Keratinocyte (primary cell): ENCODE data around the gene MARS1. TPM values are rescaled to one million over a fixed set of nuclear protein-coding genes. Genes with fewer than 3 reads are reported as not detected.

Experiments
- DNase-seq: peaks from one replicate; pipeline ENCODE4 v3.0.0-alpha.2; 2011; ENCODE audit warnings: low read depth, missing footprints, low spot score
- FAIRE-seq: peaks from 2 replicates; lab custom pipeline; 2011; peaks lifted over from hg19 to GRCh38; lab: Jason Lieb, UNC
- H2AFZ ChIP-seq: 2 replicates; pipeline ENCODE4 v1.6.0; 2012; ENCODE audit warnings: low read length, control low read depth, inconsistent platforms; ENCODE audit not compliant: control insufficient read depth
- H3K27ac ChIP-seq: 2 replicates; pipeline ENCODE4 v1.5.1; 2011; ENCODE audit warnings: low read length; ENCODE audit not compliant: control insufficient read depth, insufficient read depth
- H3K27me3 ChIP-seq: 3 replicates; pipeline ENCODE4 v1.6.0; 2011; ENCODE audit warnings: low read length; ENCODE audit not compliant: control insufficient read depth, insufficient read depth; ENCODE audit errors: extremely low read depth
- H3K36me3 ChIP-seq, 2 experiments: 2 replicates in 1 of 2; 3 replicates in 1 of 2; pipeline ENCODE4 v1.5.1; 2011; ENCODE audit warnings: low read length in 2 of 2, mild to moderate bottlenecking in 1 of 2; ENCODE audit not compliant: control insufficient read depth in 2 of 2, insufficient read depth in 2 of 2; ENCODE audit errors: extremely low read depth in 1 of 2
- H3K4me1 ChIP-seq: 3 replicates; pipeline ENCODE4 v1.5.1; 2011; ENCODE audit warnings: low read length; ENCODE audit not compliant: control insufficient read depth, insufficient read depth; ENCODE audit errors: extremely low read depth
- H3K4me2 ChIP-seq: 3 replicates; pipeline ENCODE4 v1.6.0; 2011; ENCODE audit warnings: low read depth, low read length; ENCODE audit not compliant: control insufficient read depth, insufficient read depth; ENCODE audit errors: extremely low read depth
- H3K4me3 ChIP-seq, 3 experiments: fragments of 200-600 bp in 1 of 3; sonication (generic) in 1 of 3; 2 replicates in 2 of 3; 3 replicates in 1 of 3; pipeline ENCODE4 v1.5.1; 2011 to 2016; ENCODE audit warnings: low read length in 3 of 3, mild to moderate bottlenecking in 3 of 3, control low read depth in 2 of 3, inconsistent platforms in 1 of 3, low read depth in 1 of 3, mixed read lengths in 1 of 3, mixed run types in 1 of 3, moderate library complexity in 1 of 3; ENCODE audit not compliant: control insufficient read depth in 2 of 3, insufficient read depth in 2 of 3; ENCODE audit errors: extremely low read depth in 1 of 3
- H3K79me2 ChIP-seq: 2 replicates; pipeline ENCODE4 v1.6.0; 2012; ENCODE audit warnings: low read length; ENCODE audit not compliant: control insufficient read depth, insufficient read depth
- H3K9ac ChIP-seq: 3 replicates; pipeline ENCODE4 v1.6.0; 2011; ENCODE audit warnings: low read length; ENCODE audit not compliant: control insufficient read depth, insufficient read depth; ENCODE audit errors: extremely low read depth
- H3K9me1 ChIP-seq: 3 replicates; pipeline ENCODE4 v1.6.0; 2011; ENCODE audit warnings: low read length; ENCODE audit not compliant: control insufficient read depth, insufficient read depth; ENCODE audit errors: extremely low read depth
- H3K9me3 ChIP-seq: 2 replicates; pipeline ENCODE4 v1.5.1; 2012; ENCODE audit warnings: low read depth, low read length; ENCODE audit not compliant: control insufficient read depth
- H4K20me1 ChIP-seq: 3 replicates; pipeline ENCODE4 v1.6.0; 2011; ENCODE audit warnings: low read length; ENCODE audit not compliant: control insufficient read depth, insufficient read depth; ENCODE audit errors: extremely low read depth
- CTCF ChIP-seq, 3 experiments: IDR thresholded peaks in 1 of 3; conservative IDR thresholded peaks in 1 of 3; optimal IDR thresholded peaks in 1 of 3; 2 replicates in 2 of 3; 3 replicates in 1 of 3; pipeline versions ENCODE3 to v1.5.1; 2011; ENCODE audit warnings: low read length in 3 of 3, mild to moderate bottlenecking in 3 of 3, moderate library complexity in 2 of 3, control low read depth in 1 of 3, inconsistent platforms in 1 of 3; ENCODE audit not compliant: insufficient read depth in 2 of 3; ENCODE audit errors: extremely low read depth in 1 of 3
- EZH2 ChIP-seq: IDR thresholded peaks from one replicate; pipeline ENCODE4 v1.6.1; 2012; ENCODE audit warnings: inconsistent platforms, mild to moderate bottlenecking, low read length, moderate library complexity
- dilution Hi-C: fragments of 300-500 bp; cut with MboI; formaldehyde crosslinking; loops from one replicate; pipeline ENCODE4 v1.7.0; 2020; ENCODE audit warnings: low sequenced_read_pairs; ENCODE audit not compliant: extremely low pct_ligation_motif_present
- polyA plus RNA-seq, 5 experiments: library from polyadenylated mRNA; depleted of rRNA in 3 of 5; stranded (reverse) in 3 of 5; stranded (forward) in 1 of 5; unstranded in 1 of 5; fragments of >200 nt; gene quantifications; 1 replicate in 1 of 5; 2 replicates in 3 of 5; 3 replicates in 1 of 5; pipeline versions ENCODE4 v1.2.1 to v1.2.3, GENCODE V29; 2011 to 2012; ENCODE audit warnings: missing spikeins in 2 of 5, low read depth in 1 of 5, low replicate concordance in 1 of 5

MARS1 gene
- polyA plus RNA-seq, 1 donor (not counting 4 experiments of a cell fraction or from before 2014, with no cell fraction given): 125 TPM

GRCh38 chr12:57479043-57479375 lies 8.9 kb upstream of the MARS1 start:
- Histone ChIP-seq H3K36me3 (no peaks in the 10 kb centered on the region), H3K79me2 (no peaks in the 10 kb centered on the region), H3K9me3 (no peaks in the 10 kb centered on the region), H3K4me3 (no peak overlapping the region), H3K9ac (no peak overlapping the region), H3K9me1 (no peaks in the 10 kb centered on the region), H2AFZ (no peak overlapping the region), H4K20me1 (no peaks in the 10 kb centered on the region), H3K27me3 (peaks cover 57% of the 10 kb centered on the region), H3K4me1 (peaks cover 3% of the 10 kb centered on the region), H3K27ac (no peak overlapping the region), H3K4me2 (no peak overlapping the region)
- DNase-seq: no peak
- dilution Hi-C loops: no loop called here
- no peak for FAIRE-seq
- TF ChIP-seq EZH2 (no peak), CTCF (optimal IDR thresholded peaks at IDR 0.05 in 1 of 3, IDR thresholded peaks at IDR 0.05 in 1 of 3, conservative IDR thresholded peaks at IDR 0.05 in 1 of 3; ENCODE audit: extremely low read depth in 1 of 3, insufficient read depth in 2 of 3, low read length in 3 of 3) (no peak)

- no peak within 1 kb of the TSS for H3K9ac ChIP-seq
- H3K27ac ChIP-seq: no peak within 1 kb of the TSS
- DNase-seq (no peak), FAIRE-seq (no peak)
- no peak for TF ChIP-seq EZH2
- no peak for TF ChIP-seq CTCF (optimal IDR thresholded peaks at IDR 0.05 in 1 of 3, IDR thresholded peaks at IDR 0.05 in 1 of 3, conservative IDR thresholded peaks at IDR 0.05 in 1 of 3; ENCODE audit: extremely low read depth in 1 of 3, insufficient read depth in 2 of 3, low read length in 3 of 3)
- H3K9me3 ChIP-seq: no peaks in the 10 kb centered on the region
- H3K4me1 ChIP-seq: peaks cover 3% of the 10 kb centered on the region
- dilution Hi-C loops: no loop called here
- peaks cover 51% of the 10 kb centered on the region for H3K27me3 ChIP-seq
- H3K4me2 ChIP-seq: no peak within 1 kb of the TSS
- no peak within 1 kb of the TSS for H3K4me3 ChIP-seq
- H4K20me1 ChIP-seq: no peaks in the 10 kb centered on the region
- no peaks in the 10 kb centered on the region for H3K36me3 ChIP-seq
- no peaks in the 10 kb centered on the region for H3K9me1 ChIP-seq
- no peaks in the 10 kb centered on the region for H3K79me2 ChIP-seq
- no peak within 1 kb of the TSS for H2AFZ ChIP-seq
Observed at GRCh38 chr12:57479376-57480115, 8.3 kb upstream of the MARS1 start, which contains the start of gene ARHGAP9. ARHGAP9 (minus strand) TSS chr12:57479866; CDS start chr12:57479406, 460 bp downstream.
